K562 (cell line): ENCODE measurements around the gene KIRREL1. TPM values are rescaled to one million over a fixed set of nuclear protein-coding genes. Genes with fewer than 3 reads are reported as not detected.
A peak's percentile ranks its signal among the peaks of the same experiment; 100 is the strongest.

Source experiments
- ATAC-seq: fragments of 200-7000 bp; cut with Tn5 transposase; 3 replicates; pipeline ENCODE4 v1.9.1; 2020; ENCODE audit warnings: moderate library complexity
- BruUV-seq: library from RNA; stranded (reverse); fragments of 400-500 nt; replicated peaks from 2 replicates; lab custom pipeline; 2021; lab: Mats Ljungman, UMichigan
- CTCF ChIA-PET: fragments of 300-600 bp; formaldehyde crosslinking; extraction: SDS; loops from one replicate; lab custom pipeline; 2021; ENCODE audit warnings: low intra/inter-chr PET ratio; lab: Yijun Ruan, JAX
- POLR2A ChIA-PET: fragments of 300-600, 350-650 bp; sonication (Branson Sonifier 250); formaldehyde crosslinking; extraction: SDS; loops from one replicate; lab custom pipeline; 2021; ENCODE audit warnings: antibody characterized with exemption, inconsistent platforms; lab: Yijun Ruan, JAX
- DNase-seq, 4 experiments: peaks; one replicate each; pipeline versions ENCODE4 v3.0.0 to v3.0.0-alpha.2; 2011 to 2018; ENCODE audit warnings: low spot score in 3 of 4, mixed read lengths in 3 of 4; ENCODE audit errors: extremely low read depth in 1 of 4
- FAIRE-seq: peaks from 2 replicates; lab custom pipeline; 2011; peaks lifted over from hg19 to GRCh38; lab: Jason Lieb, UNC
- H2AFZ ChIP-seq: 2 replicates; pipeline ENCODE4 v1.6.0; 2011; ENCODE audit warnings: low read depth, low read length, control low read depth, inconsistent platforms
- H3K27ac ChIP-seq: fragments of 200-600 bp; 3 replicates; pipeline ENCODE4 v1.8.0; 2011; ENCODE audit warnings: low read depth, mild to moderate bottlenecking, control low read depth, inconsistent platforms, low read length, moderate library complexity, mixed read lengths; ENCODE audit errors: extremely low read depth
- H3K27me3 ChIP-seq, 2 experiments: fragments of 300-600 bp in 1 of 2; 2 replicates in 1 of 2; 3 replicates in 1 of 2; pipeline versions ENCODE4 v1.6.0 to v1.8.0; 2011; ENCODE audit warnings: inconsistent platforms in 2 of 2, low read length in 2 of 2, mild to moderate bottlenecking in 1 of 2, mixed read lengths in 1 of 2, moderate library complexity in 1 of 2; ENCODE audit not compliant: control insufficient read depth in 2 of 2, insufficient read depth in 2 of 2
- H3K36me3 ChIP-seq: fragments of 300-600 bp; 3 replicates; pipeline ENCODE4 v1.8.0; 2011; ENCODE audit warnings: mild to moderate bottlenecking, low read length, inconsistent platforms; ENCODE audit not compliant: control insufficient read depth, insufficient read depth
- H3K4me1 ChIP-seq, 2 experiments: fragments of 200-600 bp in 1 of 2; replicated peaks in 1 of 2; 2 replicates in 1 of 2; 3 replicates in 1 of 2; pipeline versions ENCODE4 v1.5.1 to v1.8.0; 2011; ENCODE audit warnings: inconsistent platforms in 2 of 2, low read length in 2 of 2, mild to moderate bottlenecking in 1 of 2, mixed read lengths in 1 of 2, moderate library complexity in 1 of 2; ENCODE audit not compliant: control insufficient read depth in 2 of 2, insufficient read depth in 2 of 2
- H3K4me2 ChIP-seq: 2 replicates; pipeline ENCODE4 v1.6.1; 2011; ENCODE audit warnings: low read length, control low read depth, inconsistent platforms, mixed read lengths; ENCODE audit not compliant: insufficient read depth
- H3K4me3 ChIP-seq: fragments of 200-600 bp; sonication (generic), shearing (Covaris generic); 2 replicates; pipeline ENCODE4 v1.5.1; 2016; ENCODE audit warnings: control low read depth, inconsistent platforms
- H3K79me2 ChIP-seq: fragments of 200-600 bp; 3 replicates; pipeline ENCODE4 v1.8.0; 2011; ENCODE audit warnings: low read length, inconsistent platforms; ENCODE audit not compliant: control insufficient read depth, insufficient read depth
- H3K9ac ChIP-seq, 2 experiments: 2 replicates each; pipeline versions ENCODE4 v1.6.0 to v1.6.1; 2011; ENCODE audit warnings: low read depth in 2 of 2, low read length in 2 of 2, control low read depth in 1 of 2, inconsistent platforms in 1 of 2, mild to moderate bottlenecking in 1 of 2, mixed read lengths in 1 of 2; ENCODE audit not compliant: insufficient read depth in 1 of 2
- H3K9me1 ChIP-seq: one replicate; pipeline ENCODE4 v1.6.0; 2011; ENCODE audit warnings: inconsistent platforms, mild to moderate bottlenecking, low read length, moderate library complexity; ENCODE audit not compliant: control insufficient read depth, insufficient read depth
- H3K9me3 ChIP-seq: replicated peaks from 2 replicates; pipeline ENCODE4 v1.5.1; 2011; ENCODE audit warnings: low read depth, low read length, inconsistent platforms; ENCODE audit not compliant: control insufficient read depth, insufficient read depth
- H4K20me1 ChIP-seq: replicated peaks from 2 replicates; pipeline ENCODE4 v1.6.1; 2011; ENCODE audit warnings: low read length, inconsistent platforms, mixed read lengths; ENCODE audit not compliant: control insufficient read depth, insufficient read depth
- BCOR ChIP-seq: fragments of 450-650 bp; IDR thresholded peaks from 2 replicates; pipeline ENCODE4 v1.6.1; 2016
- ELF4 ChIP-seq: fragments of 450-650 bp; formaldehyde crosslinking; IDR thresholded peaks from 2 replicates; pipeline ENCODE4 v1.4.0; 2022; ENCODE audit warnings: missing genetic modification characterization
- KDM4B ChIP-seq, 2 experiments: fragments of 450-650 bp in 1 of 2; sonication (generic) in 1 of 2; IDR thresholded peaks; 2 replicates each; pipeline ENCODE4 v1.6.1; 2016 to 2017; ENCODE audit warnings: borderline replicate concordance in 2 of 2, antibody characterized with exemption in 1 of 2, low read depth in 1 of 2, mild to moderate bottlenecking in 1 of 2
- MECOM ChIP-seq: fragments of 250-450 bp; sonication (Bioruptor Pico); IDR thresholded peaks from 2 replicates; pipeline ENCODE4 v1.8.0; 2022; ENCODE audit warnings: inconsistent platforms
- MXI1 ChIP-seq: IDR thresholded peaks from 2 replicates; pipeline ENCODE4 v1.6.1; 2011; ENCODE audit warnings: low read depth, mild to moderate bottlenecking, improper control_type of control experiment, low read length
- NFXL1 ChIP-seq: fragments of 450-650 bp; formaldehyde crosslinking; IDR thresholded peaks from 2 replicates; pipeline ENCODE4 v1.4.0; 2021; ENCODE audit warnings: mild to moderate bottlenecking
- RAD21 ChIP-seq, 2 experiments: fragments of 250-450 bp in 1 of 2; fragments of 450-650 bp in 1 of 2; sonication (Bioruptor Pico) in 1 of 2; formaldehyde crosslinking in 1 of 2; IDR thresholded peaks in 1 of 2; conservative IDR thresholded peaks in 1 of 2; 2 replicates each; pipeline versions ENCODE4 v1.4.0 to v1.8.0; 2020 to 2022; ENCODE audit warnings: mild to moderate bottlenecking in 2 of 2, moderate library complexity in 1 of 2
- TGIF2 ChIP-seq: sonication (generic); formaldehyde crosslinking; IDR thresholded peaks from 2 replicates; pipeline ENCODE4 v1.8.1; 2022; ENCODE audit warnings: mild to moderate bottlenecking, missing genetic modification reagents, moderate library complexity
- ZNF124 ChIP-seq: sonication (generic); formaldehyde crosslinking; IDR thresholded peaks from 2 replicates; pipeline ENCODE4 v1.8.1; 2022; ENCODE audit warnings: missing genetic modification reagents
- ZNF133 ChIP-seq: fragments of 250-450 bp; sonication (Bioruptor Pico); IDR thresholded peaks from 2 replicates; pipeline ENCODE4 v1.4.0; 2020; ENCODE audit warnings: mild to moderate bottlenecking
- ZNF174 ChIP-seq: fragments of 250-450 bp; sonication (Bioruptor Pico); IDR thresholded peaks from 2 replicates; pipeline ENCODE4 v1.4.0; 2020; ENCODE audit warnings: mild to moderate bottlenecking
- WGBS: fragments of 100-300 bp; shearing (Covaris generic); methylation state at CpG from one replicate; pipeline ENCODE4 v1.1.6; 2016; ENCODE audit warnings: low coverage, mixed read lengths; ENCODE audit not compliant: insufficient coverage; ENCODE audit errors: missing lambda C conversion rate; 5-methylcytosine and 5-hydroxymethylcytosine counted together
- in situ Hi-C: fragments of 300-500 bp; cut with MboI; formaldehyde crosslinking; loops from 4 replicates; pipeline ENCODE4 v1.15.0; 2018; ENCODE audit warnings: inconsistent platforms, mixed read lengths
- intact Hi-C: fragments of 100-400 bp; cut with micrococcal nuclease; formaldehyde crosslinking; loops from 2 replicates; pipeline ENCODE4 v1.14.2; 2022
- polyA plus RNA-seq, 8 experiments: library from polyadenylated mRNA; depleted of rRNA in 4 of 8; stranded (reverse) in 5 of 8; unstranded in 3 of 8; fragments of >200 nt; fragmentation: Nextera tagmentation in 2 of 8; fragmentation: Illumina TruSeq in 1 of 8; extraction: Ambion mirVana in 2 of 8; extraction: Trizol in 1 of 8; gene quantifications; 2 replicates each; pipeline versions ENCODE4 v1.2.1 to v1.2.3, GENCODE V29; 2011 to 2014; ENCODE audit warnings: inconsistent platforms in 1 of 8, missing spikeins in 1 of 8
- total RNA-seq, 7 experiments: library from RNA; depleted of rRNA in 6 of 7; stranded (reverse); fragments of >200 nt in 6 of 7; fragmentation: Illumina TruSeq in 2 of 7; extraction: Trizol in 2 of 7; gene quantifications; 2 replicates each; pipeline versions ENCODE4 v1.2.1 to v1.2.3, GENCODE V29; 2011 to 2021; ENCODE audit warnings: low replicate concordance in 1 of 7
- TF ChIP-seq, protein P1 (sequence below): fragments of 450-650 bp; formaldehyde crosslinking; IDR thresholded peaks from 2 replicates; pipeline ENCODE4 v1.4.0; 2020; ENCODE audit warnings: mild to moderate bottlenecking, moderate library complexity
- TF ChIP-seq, protein P2 (sequence below): sonication (generic); formaldehyde crosslinking; IDR thresholded peaks from 2 replicates; pipeline ENCODE4 v1.8.0; 2023; ENCODE audit warnings: missing genetic modification reagents, mild to moderate bottlenecking, borderline replicate concordance

The KIRREL1 gene
- total and polyA plus RNA-seq, 9 of the 15 experiments (the other 6 are each of a cell fraction or from before 2014, with no cell fraction given), result under 0.01 to 0.22 (median 0.03) TPM; not detected in 3

DNA sequence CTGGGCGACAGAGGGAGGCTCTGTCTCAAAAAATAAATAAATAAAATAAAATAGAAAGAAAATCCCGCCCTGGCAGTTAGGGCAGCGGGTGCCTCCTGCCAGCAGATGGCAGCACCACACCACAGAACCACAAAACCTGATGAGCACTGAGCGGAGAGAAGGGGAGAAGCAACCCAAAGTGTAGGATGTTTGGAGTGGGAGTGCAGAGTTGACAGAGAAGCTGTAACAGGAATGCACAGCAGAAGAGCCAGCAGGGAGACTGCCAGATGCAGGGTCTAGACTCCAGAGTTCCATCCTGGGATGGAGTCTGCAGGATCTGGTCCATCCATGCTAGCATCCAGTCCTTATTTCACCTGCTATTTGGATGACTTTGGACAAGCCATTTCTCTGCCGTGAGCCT lies 29.7 kb upstream of the KIRREL1 start:
- in situ Hi-C loops (loop anchor here (5.0 kb wide), 1 partner anchor 159 kb away; no protein-coding TSS in a partner anchor), intact Hi-C loops (loop anchor here (2.0 to 10.0 kb wide), 3 partner anchors 123 to 1111 kb away; partner anchors contain the start of gene AIM2)
- H3K9ac ChIP-seq, result no peak overlapping the region
- no peaks in the 10 kb centered on the region for H3K36me3 ChIP-seq
- H4K20me1 ChIP-seq, result no peaks in the 10 kb centered on the region
- no peak overlapping the region for H3K4me2 ChIP-seq
- POLR2A ChIA-PET, result no interaction called here
- ATAC-seq, result peak; percentile 95
- H3K79me2 ChIP-seq, result no peaks in the 10 kb centered on the region
- 0% methylated on average over 5 of the region's 5 CpGs for WGBS
- BruUV-seq, result no TSS peak
- peaks cover 0 to 13% of the 10 kb centered on the region in 2 experiments; a peak in 1 of 5 replicates for H3K27me3 ChIP-seq
- H3K4me3 ChIP-seq, result no peak overlapping the region
- H3K4me1 ChIP-seq, result no peaks in the 10 kb centered on the region
- no peaks in the 10 kb centered on the region for H3K9me1 ChIP-seq
- peak; percentile 64 to 73 (median 68) for DNase-seq
- CTCF ChIA-PET, result interaction anchor here (0.7 to 2.6 kb wide), 7 partner anchors 17 to 1035 kb away, joined by 3 to 13 read pairs (median 3); no protein-coding TSS in a partner anchor
- H3K9me3 ChIP-seq, result no peaks in the 10 kb centered on the region
- no peak overlapping the region for H2AFZ ChIP-seq
- no peak for FAIRE-seq
- no peak overlapping the region for H3K27ac ChIP-seq
- no peak for TF ChIP-seq TGIF2 (CRISPR knock-in tag)
- peak; percentile 84 to 86 for TF ChIP-seq RAD21 (CRISPR knock-in tag; conservative IDR thresholded peaks at IDR 0.05 in 1 of 2, IDR thresholded peaks at IDR 0.05 in 1 of 2)
- no peak for TF ChIP-seq MECOM (CRISPR knock-in tag)
- no peak for TF ChIP-seq ZNF133 (CRISPR knock-in tag)
- TF ChIP-seq ZNF174 (CRISPR knock-in tag), result no peak
- no peak for TF ChIP-seq ZNF124 (CRISPR knock-in tag)
- no peak for TF ChIP-seq ELF4
- TF ChIP-seq, protein P1, sequence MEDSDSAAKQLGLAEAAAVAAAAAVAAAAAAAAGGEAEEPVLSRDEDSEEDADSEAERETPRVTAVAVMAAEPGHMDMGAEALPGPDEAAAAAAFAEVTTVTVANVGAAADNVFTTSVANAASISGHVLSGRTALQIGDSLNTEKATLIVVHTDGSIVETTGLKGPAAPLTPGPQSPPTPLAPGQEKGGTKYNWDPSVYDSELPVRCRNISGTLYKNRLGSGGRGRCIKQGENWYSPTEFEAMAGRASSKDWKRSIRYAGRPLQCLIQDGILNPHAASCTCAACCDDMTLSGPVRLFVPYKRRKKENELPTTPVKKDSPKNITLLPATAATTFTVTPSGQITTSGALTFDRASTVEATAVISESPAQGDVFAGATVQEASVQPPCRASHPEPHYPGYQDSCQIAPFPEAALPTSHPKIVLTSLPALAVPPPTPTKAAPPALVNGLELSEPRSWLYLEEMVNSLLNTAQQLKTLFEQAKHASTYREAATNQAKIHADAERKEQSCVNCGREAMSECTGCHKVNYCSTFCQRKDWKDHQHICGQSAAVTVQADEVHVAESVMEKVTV, result peak; percentile 85
- TF ChIP-seq, protein P2, sequence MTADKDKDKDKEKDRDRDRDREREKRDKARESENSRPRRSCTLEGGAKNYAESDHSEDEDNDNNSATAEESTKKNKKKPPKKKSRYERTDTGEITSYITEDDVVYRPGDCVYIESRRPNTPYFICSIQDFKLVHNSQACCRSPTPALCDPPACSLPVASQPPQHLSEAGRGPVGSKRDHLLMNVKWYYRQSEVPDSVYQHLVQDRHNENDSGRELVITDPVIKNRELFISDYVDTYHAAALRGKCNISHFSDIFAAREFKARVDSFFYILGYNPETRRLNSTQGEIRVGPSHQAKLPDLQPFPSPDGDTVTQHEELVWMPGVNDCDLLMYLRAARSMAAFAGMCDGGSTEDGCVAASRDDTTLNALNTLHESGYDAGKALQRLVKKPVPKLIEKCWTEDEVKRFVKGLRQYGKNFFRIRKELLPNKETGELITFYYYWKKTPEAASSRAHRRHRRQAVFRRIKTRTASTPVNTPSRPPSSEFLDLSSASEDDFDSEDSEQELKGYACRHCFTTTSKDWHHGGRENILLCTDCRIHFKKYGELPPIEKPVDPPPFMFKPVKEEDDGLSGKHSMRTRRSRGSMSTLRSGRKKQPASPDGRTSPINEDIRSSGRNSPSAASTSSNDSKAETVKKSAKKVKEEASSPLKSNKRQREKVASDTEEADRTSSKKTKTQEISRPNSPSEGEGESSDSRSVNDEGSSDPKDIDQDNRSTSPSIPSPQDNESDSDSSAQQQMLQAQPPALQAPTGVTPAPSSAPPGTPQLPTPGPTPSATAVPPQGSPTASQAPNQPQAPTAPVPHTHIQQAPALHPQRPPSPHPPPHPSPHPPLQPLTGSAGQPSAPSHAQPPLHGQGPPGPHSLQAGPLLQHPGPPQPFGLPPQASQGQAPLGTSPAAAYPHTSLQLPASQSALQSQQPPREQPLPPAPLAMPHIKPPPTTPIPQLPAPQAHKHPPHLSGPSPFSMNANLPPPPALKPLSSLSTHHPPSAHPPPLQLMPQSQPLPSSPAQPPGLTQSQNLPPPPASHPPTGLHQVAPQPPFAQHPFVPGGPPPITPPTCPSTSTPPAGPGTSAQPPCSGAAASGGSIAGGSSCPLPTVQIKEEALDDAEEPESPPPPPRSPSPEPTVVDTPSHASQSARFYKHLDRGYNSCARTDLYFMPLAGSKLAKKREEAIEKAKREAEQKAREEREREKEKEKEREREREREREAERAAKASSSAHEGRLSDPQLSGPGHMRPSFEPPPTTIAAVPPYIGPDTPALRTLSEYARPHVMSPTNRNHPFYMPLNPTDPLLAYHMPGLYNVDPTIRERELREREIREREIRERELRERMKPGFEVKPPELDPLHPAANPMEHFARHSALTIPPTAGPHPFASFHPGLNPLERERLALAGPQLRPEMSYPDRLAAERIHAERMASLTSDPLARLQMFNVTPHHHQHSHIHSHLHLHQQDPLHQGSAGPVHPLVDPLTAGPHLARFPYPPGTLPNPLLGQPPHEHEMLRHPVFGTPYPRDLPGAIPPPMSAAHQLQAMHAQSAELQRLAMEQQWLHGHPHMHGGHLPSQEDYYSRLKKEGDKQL (CRISPR knock-in tag), result no peak
- no peak for TF ChIP-seq MXI1
- no peak for TF ChIP-seq BCOR
- no peak for TF ChIP-seq KDM4B (IDR thresholded peaks at IDR 0.05; ENCODE audit: borderline replicate concordance in 2 of 2, low read depth in 1 of 2)
- TF ChIP-seq NFXL1, result no peak
